ENCODE results near the gene LRRC73. TPM values are rescaled to one million over a fixed set of nuclear protein-coding genes. Genes with fewer than 3 reads are reported as not detected.
"Not testable (repeated sequence)": the region's sequence is repeated elsewhere in the genome, so short reads cannot be mapped to it uniquely, and the experiment has no call there.

Gene LRRC73
- total RNA-seq, 1 experiment from 2014 or later = 0.19 TPM

DNA sequence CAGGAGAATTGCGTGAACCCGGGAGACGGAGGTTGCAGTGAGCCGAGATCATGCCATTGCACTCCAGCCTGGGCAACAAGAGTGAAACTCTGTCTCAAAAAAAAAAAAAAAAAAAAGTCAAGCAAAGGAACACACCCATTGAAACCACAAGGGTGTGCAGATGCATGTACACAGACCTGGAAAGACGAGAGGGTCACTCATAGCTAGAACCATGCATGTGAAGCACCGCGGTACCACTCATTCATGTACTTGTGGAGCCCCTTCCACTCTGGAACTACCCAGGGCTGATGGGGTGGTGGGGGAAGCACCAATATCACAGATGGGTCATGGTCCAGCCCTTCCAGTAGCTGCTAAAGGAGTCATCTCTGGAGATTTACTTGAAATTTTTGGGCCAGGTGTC is 40.2 kb downstream of the LRRC73 start:
- Histone ChIP-seq H3K4me2 (ENCODE audit: low read depth, low read length, poor library complexity, severe bottlenecking) (no peak overlapping the region), H3K79me2 (ENCODE audit: low read length) (no peaks in the 10 kb centered on the region), H3K4me3 (ENCODE audit: low read length) (no peak overlapping the region), H3K9ac (ENCODE audit: low read length) (no peak overlapping the region), H3K9me3 (ENCODE audit: low read length) (no peaks in the 10 kb centered on the region), H4K20me1 (ENCODE audit: insufficient read depth, low read depth, low read length) (no peaks in the 10 kb centered on the region), H3K36me3 (ENCODE audit: insufficient read depth, low read length) (no peaks in the 10 kb centered on the region), H3K4me1 (ENCODE audit: low read length) (no peaks in the 10 kb centered on the region), H3K27me3 (ENCODE audit: low read length) (no peaks in the 10 kb centered on the region), H3K9me2 (replicated peaks; ENCODE audit: insufficient read depth, low read length) (no peaks in the 10 kb centered on the region), H2AFZ (ENCODE audit: low read length) (no peak overlapping the region), H3K27ac (ENCODE audit: low read length) (no peak overlapping the region)
- no peak for DNase-seq

DNA sequence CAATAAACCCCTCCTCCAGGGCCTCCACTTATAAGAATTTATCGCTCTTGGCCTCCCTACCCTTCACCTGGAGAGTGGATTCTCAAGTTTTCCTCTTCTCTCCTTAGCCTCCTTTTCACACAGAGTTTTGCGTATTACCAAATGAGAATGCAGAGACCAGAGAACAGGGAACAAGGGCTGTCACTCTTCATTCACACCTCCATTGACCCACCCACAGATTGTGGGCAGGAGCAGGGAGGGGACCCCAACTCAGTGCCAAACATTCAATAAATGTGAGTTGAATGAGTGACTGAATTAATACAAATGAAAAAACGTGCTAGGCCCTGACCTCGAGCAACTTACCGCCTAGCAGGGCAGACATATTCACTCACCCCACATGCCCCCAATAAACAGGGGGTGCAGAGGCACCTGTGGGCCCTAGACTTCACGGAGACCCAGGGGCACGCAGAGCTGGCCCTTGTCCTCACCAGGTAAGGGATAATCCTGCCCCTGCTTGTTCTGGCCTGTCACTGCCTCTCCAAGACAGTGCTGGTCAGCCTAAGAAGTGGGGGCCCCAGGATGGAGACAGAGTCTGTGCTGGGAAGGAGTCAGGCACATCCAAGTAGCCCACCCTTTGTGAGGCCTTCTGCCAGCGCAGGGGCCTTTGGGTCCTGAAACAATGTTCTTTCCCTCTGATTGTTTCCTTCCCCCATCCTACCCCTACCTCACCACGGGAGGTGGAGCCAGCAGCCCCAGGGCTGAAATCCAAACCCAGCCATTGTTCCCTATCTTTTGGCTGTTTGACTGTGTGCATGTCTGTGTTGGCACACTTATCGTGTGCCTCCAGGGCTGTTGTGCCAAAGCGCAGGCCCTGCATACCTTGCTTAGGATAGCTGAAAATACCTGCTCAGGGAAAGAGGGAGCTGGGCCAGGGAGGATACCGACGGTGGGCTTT is 41.1 kb downstream of the LRRC73 start:
- no peak overlapping the region for H3K27ac ChIP-seq (ENCODE audit: low read length)
- H3K4me3 ChIP-seq (ENCODE audit: low read length) = no peak overlapping the region
- no peak overlapping the region for H2AFZ ChIP-seq (ENCODE audit: low read length)
- no peaks in the 10 kb centered on the region for H3K9me3 ChIP-seq (ENCODE audit: low read length)
- no peaks in the 10 kb centered on the region for H3K4me1 ChIP-seq (ENCODE audit: low read length)
- H3K79me2 ChIP-seq (ENCODE audit: low read length) = no peaks in the 10 kb centered on the region
- no peaks in the 10 kb centered on the region for H3K9me2 ChIP-seq (replicated peaks; ENCODE audit: insufficient read depth, low read length)
- no peak overlapping the region for H3K4me2 ChIP-seq (ENCODE audit: low read depth, low read length, poor library complexity, severe bottlenecking)
- H3K9ac ChIP-seq (ENCODE audit: low read length) = no peak overlapping the region
- DNase-seq = no peak
- H3K36me3 ChIP-seq (ENCODE audit: insufficient read depth, low read length) = no peaks in the 10 kb centered on the region
- H4K20me1 ChIP-seq (ENCODE audit: insufficient read depth, low read depth, low read length) = no peaks in the 10 kb centered on the region
- H3K27me3 ChIP-seq (ENCODE audit: low read length) = no peaks in the 10 kb centered on the region

GRCh38 chr6:43468240-43468639 is 41.9 kb downstream of the LRRC73 start:
- H3K79me2 ChIP-seq (ENCODE audit: low read length) = no peaks in the 10 kb centered on the region
- no peaks in the 10 kb centered on the region for H3K9me3 ChIP-seq (ENCODE audit: low read length)
- H3K4me2 ChIP-seq (ENCODE audit: low read depth, low read length, poor library complexity, severe bottlenecking) = no peak overlapping the region
- H3K27ac ChIP-seq (ENCODE audit: low read length) = no peak overlapping the region
- no peak for DNase-seq
- H3K36me3 ChIP-seq (ENCODE audit: insufficient read depth, low read length) = no peaks in the 10 kb centered on the region
- H3K4me3 ChIP-seq (ENCODE audit: low read length) = no peak overlapping the region
- no peaks in the 10 kb centered on the region for H4K20me1 ChIP-seq (ENCODE audit: insufficient read depth, low read depth, low read length)
- no peaks in the 10 kb centered on the region for H3K27me3 ChIP-seq (ENCODE audit: low read length)
- H3K9me2 ChIP-seq (replicated peaks; ENCODE audit: insufficient read depth, low read length) = no peaks in the 10 kb centered on the region
- H2AFZ ChIP-seq (ENCODE audit: low read length) = no peak overlapping the region
- no peak overlapping the region for H3K9ac ChIP-seq (ENCODE audit: low read length)
- no peaks in the 10 kb centered on the region for H3K4me1 ChIP-seq (ENCODE audit: low read length)

DNA sequence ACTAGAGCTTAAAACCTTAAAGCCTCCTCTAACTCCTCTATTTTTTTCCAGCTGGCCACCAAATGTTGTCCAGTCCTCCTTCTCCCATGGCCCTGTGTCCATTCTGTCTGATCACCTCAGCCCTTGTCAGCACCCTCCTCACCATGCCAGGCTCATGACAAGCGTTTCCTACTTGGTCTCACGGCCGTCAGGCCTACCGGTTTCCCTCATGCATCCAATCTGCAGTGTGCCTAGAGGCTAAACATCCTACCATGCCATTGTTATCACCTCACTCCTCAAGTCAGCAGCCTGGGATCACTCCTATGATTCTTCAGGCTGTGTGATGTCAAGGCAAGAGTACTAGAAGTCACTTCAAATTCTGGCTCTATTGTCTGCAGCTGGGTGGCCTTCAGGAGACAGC is 42.4 kb downstream of the LRRC73 start:
- no peaks in the 10 kb centered on the region for H3K27me3 ChIP-seq (ENCODE audit: low read length)
- H3K9me2 ChIP-seq (replicated peaks; ENCODE audit: insufficient read depth, low read length) = no peaks in the 10 kb centered on the region
- H4K20me1 ChIP-seq (ENCODE audit: insufficient read depth, low read depth, low read length) = no peaks in the 10 kb centered on the region
- H3K27ac ChIP-seq (ENCODE audit: low read length) = no peak overlapping the region
- H3K4me2 ChIP-seq (ENCODE audit: low read depth, low read length, poor library complexity, severe bottlenecking) = no peak overlapping the region
- no peaks in the 10 kb centered on the region for H3K36me3 ChIP-seq (ENCODE audit: insufficient read depth, low read length)
- H3K4me1 ChIP-seq (ENCODE audit: low read length) = no peaks in the 10 kb centered on the region
- no peaks in the 10 kb centered on the region for H3K79me2 ChIP-seq (ENCODE audit: low read length)
- no peak overlapping the region for H3K9ac ChIP-seq (ENCODE audit: low read length)
- H2AFZ ChIP-seq (ENCODE audit: low read length) = no peak overlapping the region
- no peak for DNase-seq
- H3K9me3 ChIP-seq (ENCODE audit: low read length) = no peaks in the 10 kb centered on the region
- no peak overlapping the region for H3K4me3 ChIP-seq (ENCODE audit: low read length)

GRCh38 chr6:43467265-43467664 is 42.9 kb downstream of the LRRC73 start:
- H3K4me2 ChIP-seq (ENCODE audit: low read depth, low read length, poor library complexity, severe bottlenecking); H3K27ac ChIP-seq (ENCODE audit: low read length); H3K27me3 ChIP-seq (ENCODE audit: low read length); H3K9ac ChIP-seq (ENCODE audit: low read length); H3K9me3 ChIP-seq (ENCODE audit: low read length); H4K20me1 ChIP-seq (ENCODE audit: insufficient read depth, low read depth, low read length); H3K36me3 ChIP-seq (ENCODE audit: insufficient read depth, low read length); H3K79me2 ChIP-seq (ENCODE audit: low read length); DNase-seq; H2AFZ ChIP-seq (ENCODE audit: low read length); H3K9me2 ChIP-seq (replicated peaks; ENCODE audit: insufficient read depth, low read length); H3K4me3 ChIP-seq (ENCODE audit: low read length); H3K4me1 ChIP-seq (ENCODE audit: low read length): not testable (repeated sequence)

DNA sequence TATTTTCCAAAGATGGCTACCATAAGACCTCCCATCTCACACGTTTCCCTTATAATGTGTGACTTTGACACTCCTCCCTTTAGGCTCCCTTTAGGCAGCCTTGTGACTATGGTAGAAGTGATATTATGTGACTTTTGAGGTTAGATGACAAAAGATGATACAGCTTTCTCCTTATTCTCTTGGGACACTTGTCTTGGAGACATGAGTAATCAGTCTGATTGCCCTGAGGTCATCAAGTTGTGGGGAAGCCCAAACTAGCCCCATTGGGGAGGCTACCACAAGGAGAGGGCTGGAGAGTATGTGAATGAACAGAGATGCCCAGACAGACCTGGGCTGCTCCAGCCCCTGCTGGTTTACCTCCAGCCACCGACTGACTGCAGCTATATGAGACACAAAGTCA is 44.2 kb downstream of the LRRC73 start:
- H3K27me3 ChIP-seq (ENCODE audit: low read length) = no peaks in the 10 kb centered on the region
- H3K9me3 ChIP-seq (ENCODE audit: low read length) = no peaks in the 10 kb centered on the region
- DNase-seq = no peak
- no peak overlapping the region for H3K9ac ChIP-seq (ENCODE audit: low read length)
- H3K79me2 ChIP-seq (ENCODE audit: low read length) = no peaks in the 10 kb centered on the region
- H3K9me2 ChIP-seq (replicated peaks; ENCODE audit: insufficient read depth, low read length) = no peaks in the 10 kb centered on the region
- no peak overlapping the region for H2AFZ ChIP-seq (ENCODE audit: low read length)
- no peak overlapping the region for H3K4me2 ChIP-seq (ENCODE audit: low read depth, low read length, poor library complexity, severe bottlenecking)
- H3K4me3 ChIP-seq (ENCODE audit: low read length) = no peak overlapping the region
- no peak overlapping the region for H3K27ac ChIP-seq (ENCODE audit: low read length)
- no peaks in the 10 kb centered on the region for H3K4me1 ChIP-seq (ENCODE audit: low read length)
- H3K36me3 ChIP-seq (ENCODE audit: insufficient read depth, low read length) = no peaks in the 10 kb centered on the region
- no peaks in the 10 kb centered on the region for H4K20me1 ChIP-seq (ENCODE audit: insufficient read depth, low read depth, low read length)

DNA sequence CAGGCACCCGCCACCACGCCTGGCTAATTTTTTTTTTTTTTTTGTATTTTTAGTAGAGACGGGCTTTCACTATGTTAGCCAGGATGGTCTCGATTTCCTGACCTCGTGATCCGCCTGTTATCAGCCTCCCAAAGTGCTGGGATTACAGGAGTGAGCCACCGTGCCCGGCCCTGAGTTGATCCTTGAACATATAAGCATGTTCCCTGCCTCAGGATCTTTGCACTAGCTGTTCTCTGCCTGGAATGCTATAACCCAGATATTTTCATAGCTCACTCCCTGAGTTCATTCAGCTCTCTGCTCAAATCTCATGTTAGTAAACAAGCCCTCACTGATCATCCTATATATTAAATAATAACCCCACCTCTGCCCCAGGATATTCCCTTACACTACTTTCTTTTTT is 45.8 kb downstream of the LRRC73 start:
- Histone ChIP-seq H3K27me3 (ENCODE audit: low read length) (no peaks in the 10 kb centered on the region), H3K4me1 (ENCODE audit: low read length) (no peaks in the 10 kb centered on the region)

DNA sequence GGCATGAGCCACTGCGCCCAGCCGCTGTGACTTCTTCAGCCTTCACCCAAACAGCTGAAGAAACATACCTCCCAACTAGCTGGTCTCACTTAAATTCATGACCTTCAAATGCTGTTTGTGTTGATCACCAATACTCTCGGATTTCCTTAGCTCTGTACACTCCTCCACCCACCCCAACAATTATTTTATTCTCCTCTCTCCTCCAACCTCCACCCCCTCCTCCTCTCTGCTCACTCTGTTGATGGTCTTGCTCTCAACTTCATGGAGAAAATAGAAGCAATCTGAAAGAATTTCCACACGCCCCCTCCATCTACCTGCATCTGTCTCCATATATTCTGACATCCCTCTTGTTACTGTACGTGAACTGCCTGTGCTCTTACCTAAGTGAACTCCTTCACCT is 48.2 kb downstream of the LRRC73 start:
- Histone ChIP-seq H3K9me3 (ENCODE audit: low read length) (no peaks in the 10 kb centered on the region), H4K20me1 (ENCODE audit: insufficient read depth, low read depth, low read length) (no peaks in the 10 kb centered on the region), H3K27ac (ENCODE audit: low read length) (no peak overlapping the region), H3K9ac (ENCODE audit: low read length) (no peak overlapping the region), H3K9me2 (replicated peaks; ENCODE audit: insufficient read depth, low read length) (no peaks in the 10 kb centered on the region), H3K4me1 (ENCODE audit: low read length) (no peaks in the 10 kb centered on the region), H3K4me3 (ENCODE audit: low read length) (no peak overlapping the region), H3K79me2 (ENCODE audit: low read length) (no peaks in the 10 kb centered on the region), H3K36me3 (ENCODE audit: insufficient read depth, low read length) (no peaks in the 10 kb centered on the region), H3K4me2 (ENCODE audit: low read depth, low read length, poor library complexity, severe bottlenecking) (no peak overlapping the region), H2AFZ (ENCODE audit: low read length) (no peak overlapping the region), H3K27me3 (ENCODE audit: low read length) (no peaks in the 10 kb centered on the region)
- no peak for DNase-seq

More for the DNA sequence above, 45.8 kb downstream of the LRRC73 start:
- no peak overlapping the region for H3K27ac ChIP-seq (ENCODE audit: low read length)
- no peak overlapping the region for H2AFZ ChIP-seq (ENCODE audit: low read length)
- no peaks in the 10 kb centered on the region for H3K79me2 ChIP-seq (ENCODE audit: low read length)
- no peaks in the 10 kb centered on the region for H3K9me2 ChIP-seq (replicated peaks; ENCODE audit: insufficient read depth, low read length)
- H3K36me3 ChIP-seq (ENCODE audit: insufficient read depth, low read length) = no peaks in the 10 kb centered on the region
- no peak overlapping the region for H3K4me2 ChIP-seq (ENCODE audit: low read depth, low read length, poor library complexity, severe bottlenecking)
- no peaks in the 10 kb centered on the region for H4K20me1 ChIP-seq (ENCODE audit: insufficient read depth, low read depth, low read length)
- H3K9me3 ChIP-seq (ENCODE audit: low read length) = no peaks in the 10 kb centered on the region
- H3K4me3 ChIP-seq (ENCODE audit: low read length) = no peak overlapping the region
- no peak overlapping the region for H3K9ac ChIP-seq (ENCODE audit: low read length)
- DNase-seq = no peak
